22Rv1 (cell line): ENCODE measurements around the gene DYRK3.

Experiments
- CTCF ChIP-seq: fragments of 450-650 bp; IDR thresholded peaks from 2 replicates; pipeline ENCODE4 v1.5.1; 2017; ENCODE audit warnings: mild to moderate bottlenecking
- ZFX ChIP-seq: fragments of 450-650 bp; IDR thresholded peaks from 2 replicates; pipeline ENCODE4 v1.6.1; 2017; ENCODE audit warnings: antibody characterized with exemption, borderline replicate concordance

GRCh38 chr1:206596319-206596666, 39.0 kb upstream of the DYRK3 start:
- no peak for TF ChIP-seq CTCF
- TF ChIP-seq ZFX, result no peak
